ENCODE results near the gene MSI2. TPM values are rescaled to one million over a fixed set of nuclear protein-coding genes. Genes with fewer than 3 reads are reported as not detected.

Gene MSI2
- total and polyA plus RNA-seq, 9 of the 15 experiments (the other 6 are each of a cell fraction or from before 2014, with no cell fraction given): 4.6 to 61.8 (median 42.4) TPM

GRCh38 chr17:57356719-57357391, 100.5 kb downstream of the MSI2 start:
- peaks cover 8% of the 10 kb centered on the region; the same call in 1 of the 2 replicates for H4K20me1 ChIP-seq (replicated peaks; ENCODE audit: control insufficient read depth, insufficient read depth, low read length)
- H2AFZ ChIP-seq (ENCODE audit: low read depth, low read length): no peak overlapping the region
- H3K79me2 ChIP-seq (ENCODE audit: control insufficient read depth, insufficient read depth, low read length): peaks cover 55% of the 10 kb centered on the region
- no peaks in the 10 kb centered on the region for H3K27me3 ChIP-seq (ENCODE audit: control insufficient read depth in 2 of 2, insufficient read depth in 2 of 2, low read length in 2 of 2)
- TF ChIP-seq MXI1 (IDR thresholded peaks at IDR 0.05; ENCODE audit: low read depth, low read length) (no peak), GTF2B (IDR thresholded peaks at IDR 0.05; ENCODE audit: extremely low read depth, insufficient read length) (no peak)
- no TSS peak for BruUV-seq (replicated peaks)
- peaks cover 6% of the 10 kb centered on the region; the same call in 1 of the 3 replicates for H3K36me3 ChIP-seq (ENCODE audit: control insufficient read depth, insufficient read depth, low read length)
- H3K9me1 ChIP-seq (ENCODE audit: control insufficient read depth, insufficient read depth, low read length): no peaks in the 10 kb centered on the region
- ChIA-PET POLR2A (interaction anchor here (0.6 to 1.1 kb wide), 5 partner anchors 9 to 166 kb away, joined by 3 to 9 read pairs (median 3); no protein-coding TSS in a partner anchor), CTCF (ENCODE audit: low intra/inter-chr PET ratio) (no interaction called here)
- intact Hi-C loops (cut with micrococcal nuclease) (no loop called here), in situ Hi-C loops (cut with MboI) (no loop called here)
- H3K27ac ChIP-seq (ENCODE audit: extremely low read depth, low read depth, low read length): no peak overlapping the region
- no peaks in the 10 kb centered on the region for H3K9me3 ChIP-seq (replicated peaks; ENCODE audit: control insufficient read depth, insufficient read depth, low read depth, low read length)
- no peak overlapping the region for H3K4me3 ChIP-seq
- H3K4me2 ChIP-seq (ENCODE audit: insufficient read depth, low read length): no peak overlapping the region
- ATAC-seq (no peak), DNase-seq (ENCODE audit: extremely low read depth in 1 of 4, low spot score in 3 of 4) (no peak), FAIRE-seq (no peak)
- WGBS (ENCODE audit: insufficient coverage, low coverage, missing lambda C conversion rate): 86% methylated on average over 16 of the region's 16 CpGs
- peak overlapping the region in 1 of 2 experiments; percentile 75; a peak in 2 of 4 replicates for H3K9ac ChIP-seq (ENCODE audit: insufficient read depth in 1 of 2, low read depth in 2 of 2, low read length in 2 of 2)
- peaks cover 0 to 7% of the 10 kb centered on the region in 2 experiments; a peak in 3 of 5 replicates for H3K4me1 ChIP-seq (replicated peaks in 1 of 2; ENCODE audit: control insufficient read depth in 2 of 2, insufficient read depth in 2 of 2, low read length in 2 of 2)

- no peaks in the 10 kb centered on the region for H3K9me3 ChIP-seq (replicated peaks; ENCODE audit: control insufficient read depth, insufficient read depth, low read depth, low read length)
- H3K4me1 ChIP-seq (replicated peaks in 1 of 2; ENCODE audit: control insufficient read depth in 2 of 2, insufficient read depth in 2 of 2, low read length in 2 of 2): peaks cover 0 to 7% of the 10 kb centered on the region in 2 experiments; a peak in 3 of 5 replicates
- POLR2A ChIA-PET: interaction anchor here (0.6 to 1.1 kb wide), 4 partner anchors 8 to 166 kb away, joined by 3 to 9 read pairs (median 3); no protein-coding TSS in a partner anchor
- TF ChIP-seq ZBTB2 (IDR thresholded peaks at IDR 0.05) (no peak), SNAPC5 (CRISPR knock-in tag; IDR thresholded peaks at IDR 0.05) (no peak), GABPA (tag; conservative IDR thresholded peaks at IDR 0.05; ENCODE audit: low read depth) (no peak), DIDO1 (tag; IDR thresholded peaks at IDR 0.05; ENCODE audit: low read depth) (no peak), ZNF41 (CRISPR knock-in tag; conservative IDR thresholded peaks at IDR 0.05) (no peak), POU5F1 (IDR thresholded peaks at IDR 0.05; ENCODE audit: borderline replicate concordance, low read depth, low read length, partially characterized antibody) (no peak), BRD4 (IDR thresholded peaks at IDR 0.05) (no peak), ATF7 (IDR thresholded peaks at IDR 0.05) (no peak), XRCC3 (IDR thresholded peaks at IDR 0.05) (no peak)
- peaks cover 59% of the 10 kb centered on the region for H3K79me2 ChIP-seq (ENCODE audit: control insufficient read depth, insufficient read depth, low read length)
- intact Hi-C loops (cut with micrococcal nuclease) (no loop called here), in situ Hi-C loops (cut with MboI) (no loop called here)
- DNase-seq (ENCODE audit: extremely low read depth in 1 of 4, low spot score in 3 of 4) (no peak), FAIRE-seq (no peak), ATAC-seq (no peak)
- no peaks in the 10 kb centered on the region for H3K9me1 ChIP-seq (ENCODE audit: control insufficient read depth, insufficient read depth, low read length)
- no peak overlapping the region for H2AFZ ChIP-seq (ENCODE audit: low read depth, low read length)
- H3K4me3 ChIP-seq: no peak overlapping the region
- peaks cover 6% of the 10 kb centered on the region; the same call in 1 of the 3 replicates for H3K36me3 ChIP-seq (ENCODE audit: control insufficient read depth, insufficient read depth, low read length)
- H3K9ac ChIP-seq (ENCODE audit: insufficient read depth in 1 of 2, low read depth in 2 of 2, low read length in 2 of 2): peak overlapping the region in 1 of 2 experiments; percentile 75; a peak in 2 of 4 replicates
- no peaks in the 10 kb centered on the region for H3K27me3 ChIP-seq (ENCODE audit: control insufficient read depth in 2 of 2, insufficient read depth in 2 of 2, low read length in 2 of 2)
- H3K27ac ChIP-seq (ENCODE audit: extremely low read depth, low read depth, low read length): no peak overlapping the region
- no TSS peak for BruUV-seq (replicated peaks)
- H4K20me1 ChIP-seq (replicated peaks; ENCODE audit: control insufficient read depth, insufficient read depth, low read length): peaks cover 8% of the 10 kb centered on the region; the same call in 1 of the 2 replicates
- H3K4me2 ChIP-seq (ENCODE audit: insufficient read depth, low read length): no peak overlapping the region
- CTCF ChIA-PET (ENCODE audit: low intra/inter-chr PET ratio): no interaction called here
- WGBS (ENCODE audit: insufficient coverage, low coverage, missing lambda C conversion rate): 81% methylated on average over 11 of the region's 11 CpGs
These were observed 101.1 kb downstream of the MSI2 start for GRCh38 chr17:57357392-57357784.

All from K562 (cell line).